Caco-2 (cell line): Measurements from ENCODE around the gene SLC7A11. TPM values are rescaled to one million over a fixed set of nuclear protein-coding genes. Genes with fewer than 3 reads are reported as not detected.

ENCODE experiments used
- BruUV-seq: library from RNA; stranded (reverse); fragments of 400-500 nt; replicated peaks from 2 replicates; lab custom pipeline; 2021; lab: Mats Ljungman, UMichigan
- CTCF ChIA-PET: fragments of 300-600 bp; sonication (Branson Sonifier 250); formaldehyde crosslinking; loops from one replicate; lab custom pipeline; 2022; ENCODE audit warnings: antibody characterized with exemption; lab: Charles Lee
- POLR2A ChIA-PET: fragments of 300-600 bp; sonication (Branson Sonifier 250); formaldehyde crosslinking; loops from one replicate; lab custom pipeline; 2022; ENCODE audit warnings: antibody characterized with exemption; lab: Charles Lee
- DNase-seq, 2 experiments: peaks; one replicate each; pipeline versions ENCODE4 v3.0.0 to v3.0.0-alpha.2; 2020 to 2022
- H3K27me3 ChIP-seq: replicated peaks from 2 replicates; pipeline ENCODE4 v1.6.0; 2011; ENCODE audit warnings: low read length; ENCODE audit not compliant: control insufficient read depth, insufficient read depth
- H3K36me3 ChIP-seq: 2 replicates; pipeline ENCODE4 v1.5.1; 2011; ENCODE audit warnings: low read length; ENCODE audit not compliant: control insufficient read depth, insufficient read depth
- H3K4me1 ChIP-seq: fragments of 250-450 bp; sonication (Bioruptor Pico); 2 replicates; pipeline ENCODE4 v1.5.1; 2020; ENCODE audit warnings: mild to moderate bottlenecking
- H3K4me3 ChIP-seq: 2 replicates; pipeline ENCODE4 v1.5.1; 2011; ENCODE audit warnings: low read depth, mild to moderate bottlenecking, control low read depth, low read length
- H3K9me3 ChIP-seq: fragments of 250-450 bp; sonication (Bioruptor Pico); 2 replicates; pipeline ENCODE4 v1.5.1; 2020; ENCODE audit warnings: mild to moderate bottlenecking, moderate library complexity
- H3K27ac Mint-ChIP-seq: one replicate; pipeline ENCODE4 v1.8.0; 2022; ENCODE audit warnings: mixed read lengths; ENCODE audit not compliant: unreplicated experiment
- H3K27me3 Mint-ChIP-seq: one replicate; pipeline ENCODE4 v1.8.0; 2022; ENCODE audit warnings: mixed read lengths; ENCODE audit not compliant: insufficient read depth, unreplicated experiment
- H3K36me3 Mint-ChIP-seq: one replicate; pipeline ENCODE4 v1.8.0; 2022; ENCODE audit warnings: mild to moderate bottlenecking, mixed read lengths; ENCODE audit not compliant: insufficient read depth, unreplicated experiment
- H3K4me1 Mint-ChIP-seq: one replicate; pipeline ENCODE4 v1.8.0; 2022; ENCODE audit warnings: low read depth, mixed read lengths; ENCODE audit not compliant: unreplicated experiment
- H3K4me3 Mint-ChIP-seq: one replicate; pipeline ENCODE4 v1.8.0; 2022; ENCODE audit warnings: mild to moderate bottlenecking, moderate library complexity, mixed read lengths; ENCODE audit not compliant: unreplicated experiment
- H3K9me3 Mint-ChIP-seq: one replicate; pipeline ENCODE4 v1.8.0; 2022; ENCODE audit warnings: mixed read lengths; ENCODE audit not compliant: unreplicated experiment
- intact Hi-C: fragments of 100-400 bp; cut with micrococcal nuclease; formaldehyde crosslinking; loops from one replicate; pipeline ENCODE4 v1.10.0; 2022; ENCODE audit not compliant: unreplicated experiment
- total RNA-seq: library from RNA; stranded (reverse); gene quantifications from 2 replicates; pipeline ENCODE4 v1.2.3, GENCODE V29; 2022
- TF ChIP-seq, protein P1 (sequence below), 2 experiments: fragments of 200-600 bp in 1 of 2; IDR thresholded peaks; 1 replicate in 1 of 2; 2 replicates in 1 of 2; pipeline versions ENCODE4 v1.5.1 to v1.8.0; 2011 to 2022; ENCODE audit warnings: antibody characterized with exemption in 1 of 2, control low read depth in 1 of 2, inconsistent platforms in 1 of 2, low read depth in 1 of 2, low read length in 1 of 2, mild to moderate bottlenecking in 1 of 2, moderate library complexity in 1 of 2; ENCODE audit not compliant: insufficient read depth in 1 of 2, severe bottlenecking in 1 of 2, unreplicated experiment in 1 of 2

The SLC7A11 gene
- total RNA-seq, 1 experiment from 2014 or later = 41.1 TPM

DNA sequence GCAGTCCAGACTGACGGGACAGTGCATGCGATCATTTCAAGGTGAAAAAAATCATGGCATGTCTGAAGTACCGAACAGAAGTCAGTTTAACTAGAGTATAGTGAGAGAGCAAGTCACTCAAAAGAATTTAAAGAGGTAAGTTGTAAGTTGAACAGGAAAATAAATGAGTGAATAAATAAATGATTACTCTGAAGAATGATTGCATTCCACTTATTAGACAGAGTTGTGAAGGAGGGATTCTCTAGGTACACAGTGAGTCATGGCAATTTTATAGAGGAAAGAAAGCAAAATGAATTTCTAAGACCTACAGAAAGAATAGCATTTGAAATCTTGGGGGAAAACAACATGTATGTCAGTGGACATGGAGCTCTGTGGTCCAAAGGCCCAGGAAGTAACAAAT lies 37.1 kb upstream of the SLC7A11 start:
- no peaks in the 10 kb centered on the region for H3K27me3 Mint-ChIP-seq
- ChIA-PET CTCF (no interaction called here), POLR2A (no interaction called here)
- no peak overlapping the region for H3K27ac Mint-ChIP-seq
- Histone ChIP-seq H3K4me3 (no peak overlapping the region), H3K4me1 (no peaks in the 10 kb centered on the region), H3K27me3 (no peaks in the 10 kb centered on the region), H3K36me3 (no peaks in the 10 kb centered on the region), H3K9me3 (no peaks in the 10 kb centered on the region)
- intact Hi-C loops = no loop called here
- no peak overlapping the region for H3K4me3 Mint-ChIP-seq
- H3K4me1 Mint-ChIP-seq = no peaks in the 10 kb centered on the region
- no TSS peak for BruUV-seq
- DNase-seq = no peak
- no peaks in the 10 kb centered on the region for H3K36me3 Mint-ChIP-seq
- TF ChIP-seq, protein P1, sequence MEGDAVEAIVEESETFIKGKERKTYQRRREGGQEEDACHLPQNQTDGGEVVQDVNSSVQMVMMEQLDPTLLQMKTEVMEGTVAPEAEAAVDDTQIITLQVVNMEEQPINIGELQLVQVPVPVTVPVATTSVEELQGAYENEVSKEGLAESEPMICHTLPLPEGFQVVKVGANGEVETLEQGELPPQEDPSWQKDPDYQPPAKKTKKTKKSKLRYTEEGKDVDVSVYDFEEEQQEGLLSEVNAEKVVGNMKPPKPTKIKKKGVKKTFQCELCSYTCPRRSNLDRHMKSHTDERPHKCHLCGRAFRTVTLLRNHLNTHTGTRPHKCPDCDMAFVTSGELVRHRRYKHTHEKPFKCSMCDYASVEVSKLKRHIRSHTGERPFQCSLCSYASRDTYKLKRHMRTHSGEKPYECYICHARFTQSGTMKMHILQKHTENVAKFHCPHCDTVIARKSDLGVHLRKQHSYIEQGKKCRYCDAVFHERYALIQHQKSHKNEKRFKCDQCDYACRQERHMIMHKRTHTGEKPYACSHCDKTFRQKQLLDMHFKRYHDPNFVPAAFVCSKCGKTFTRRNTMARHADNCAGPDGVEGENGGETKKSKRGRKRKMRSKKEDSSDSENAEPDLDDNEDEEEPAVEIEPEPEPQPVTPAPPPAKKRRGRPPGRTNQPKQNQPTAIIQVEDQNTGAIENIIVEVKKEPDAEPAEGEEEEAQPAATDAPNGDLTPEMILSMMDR (IDR thresholded peaks at IDR 0.05; ENCODE audit: insufficient read depth in 1 of 2, low read depth in 1 of 2, low read length in 1 of 2, severe bottlenecking in 1 of 2, unreplicated experiment in 1 of 2) = no peak
- H3K9me3 Mint-ChIP-seq = peaks cover 10% of the 10 kb centered on the region

DNA sequence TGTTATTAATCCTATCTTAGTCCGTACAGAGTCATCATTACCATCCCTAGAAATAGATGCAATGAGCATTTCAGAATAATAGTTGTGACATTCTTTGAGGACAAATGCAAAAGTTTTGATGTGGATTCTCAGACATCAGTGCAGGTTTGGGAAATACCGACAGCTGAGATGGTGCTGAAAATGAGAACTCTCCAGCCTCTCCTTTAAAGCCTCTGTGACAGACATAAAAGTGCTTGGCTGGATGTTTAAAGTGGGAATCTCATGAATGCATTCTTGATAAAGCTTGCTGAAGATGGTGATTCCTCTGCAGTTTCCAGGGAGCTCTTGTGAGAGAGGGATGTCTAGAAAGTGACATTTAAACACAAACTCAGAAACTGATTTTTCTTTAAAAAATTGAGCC lies 35.0 kb upstream of the SLC7A11 start:
- Mint-ChIP-seq H3K4me3 (no peak overlapping the region), H3K4me1 (no peaks in the 10 kb centered on the region), H3K36me3 (no peaks in the 10 kb centered on the region), H3K27me3 (no peaks in the 10 kb centered on the region), H3K9me3 (peaks cover 6% of the 10 kb centered on the region), H3K27ac (no peak overlapping the region)
- Histone ChIP-seq H3K4me3 (no peak overlapping the region), H3K4me1 (no peaks in the 10 kb centered on the region), H3K27me3 (no peaks in the 10 kb centered on the region), H3K36me3 (no peaks in the 10 kb centered on the region), H3K9me3 (no peaks in the 10 kb centered on the region)
- ChIA-PET POLR2A (no interaction called here), CTCF (no interaction called here)
- BruUV-seq = no TSS peak
- TF ChIP-seq, protein P1 (IDR thresholded peaks at IDR 0.05; ENCODE audit: insufficient read depth in 1 of 2, low read depth in 1 of 2, low read length in 1 of 2, severe bottlenecking in 1 of 2, unreplicated experiment in 1 of 2) = no peak
- no peak for DNase-seq
- intact Hi-C loops = no loop called here

DNA sequence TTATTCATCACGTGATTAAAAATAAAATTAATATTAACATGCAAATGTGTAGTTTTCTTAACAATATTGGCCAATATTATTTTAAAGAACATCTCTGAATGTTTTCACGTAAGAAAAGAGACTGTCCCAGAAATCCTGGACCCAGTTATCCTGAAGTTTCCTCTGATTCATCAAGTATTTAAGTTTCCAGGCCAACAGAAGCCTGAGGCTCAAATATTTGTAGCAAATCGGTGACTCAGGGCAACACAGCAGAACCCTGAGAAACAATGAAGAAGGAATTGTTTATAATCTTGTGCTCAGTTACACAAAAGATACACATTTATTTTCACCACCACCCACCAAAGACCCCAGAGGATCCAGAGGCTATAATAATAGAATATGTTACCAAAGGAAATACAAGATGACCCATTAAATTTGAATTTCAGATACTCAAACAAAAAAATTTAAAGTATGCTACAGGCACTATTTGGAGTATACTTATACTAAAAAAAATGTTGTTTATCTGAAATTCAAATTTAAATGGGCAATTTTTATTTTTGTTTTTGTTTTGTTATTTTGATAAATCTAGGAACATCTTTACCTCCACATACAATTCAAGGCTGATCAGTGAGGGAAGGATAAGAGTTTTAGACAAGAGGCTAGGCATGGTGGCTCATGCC lies 33.9 kb upstream of the SLC7A11 start:
- Mint-ChIP-seq H3K9me3 (no peaks in the 10 kb centered on the region), H3K27ac (no peak overlapping the region), H3K27me3 (no peaks in the 10 kb centered on the region), H3K36me3 (no peaks in the 10 kb centered on the region), H3K4me3 (no peak overlapping the region), H3K4me1 (no peaks in the 10 kb centered on the region)
- ChIA-PET CTCF (no interaction called here), POLR2A (no interaction called here)
- H3K27me3 ChIP-seq = no peaks in the 10 kb centered on the region
- intact Hi-C loops = no loop called here
- H3K4me3 ChIP-seq = no peak overlapping the region
- no peaks in the 10 kb centered on the region for H3K36me3 ChIP-seq
- no peaks in the 10 kb centered on the region for H3K9me3 ChIP-seq
- no peaks in the 10 kb centered on the region for H3K4me1 ChIP-seq
- no peak for DNase-seq
- BruUV-seq = no TSS peak
- TF ChIP-seq, protein P1 (IDR thresholded peaks at IDR 0.05; ENCODE audit: insufficient read depth in 1 of 2, low read depth in 1 of 2, low read length in 1 of 2, severe bottlenecking in 1 of 2, unreplicated experiment in 1 of 2) = no peak
